COLO829 (cell line): ENCODE results near the gene DDX1.

Source experiments
- DNase-seq: peaks from one replicate; pipeline ENCODE4 v3.0.0; 2012; ENCODE audit warnings: low spot score

The DDX1 gene

GRCh38 chr2:15664273-15665066, 72.8 kb downstream of the DDX1 start:
- no peak for DNase-seq

- no peak for DNase-seq
Observed at GRCh38 chr2:15665067-15665942, 73.6 kb downstream of the DDX1 start.

- no peak for DNase-seq
Observed at GRCh38 chr2:15665943-15666460, 74.3 kb downstream of the DDX1 start.

GRCh38 chr2:15666861-15667808, 75.5 kb downstream of the DDX1 start:
- no peak for DNase-seq

GRCh38 chr2:15667809-15668556, 76.3 kb downstream of the DDX1 start:
- DNase-seq, result no peak

GRCh38 chr2:15668611-15669305, 77.1 kb downstream of the DDX1 start:
- DNase-seq, result no peak

GRCh38 chr2:15669375-15669910, 77.8 kb downstream of the DDX1 start:
- no peak for DNase-seq

GRCh38 chr2:15670469-15670868, 78.8 kb downstream of the DDX1 start:
- DNase-seq, result no peak

GRCh38 chr2:15670981-15671380, 79.3 kb downstream of the DDX1 start:
- no peak for DNase-seq

GRCh38 chr2:15671409-15671808, 79.7 kb downstream of the DDX1 start:
- no peak for DNase-seq

GRCh38 chr2:15671842-15672815, 80.5 kb downstream of the DDX1 start:
- DNase-seq, result no peak

- no peak for DNase-seq
Observed at GRCh38 chr2:15672961-15673918, 81.6 kb downstream of the DDX1 start.

GRCh38 chr2:15673919-15674636, 82.4 kb downstream of the DDX1 start:
- no peak for DNase-seq

GRCh38 chr2:15674637-15675455, 83.2 kb downstream of the DDX1 start:
- no peak for DNase-seq

- DNase-seq, result no peak
Observed at GRCh38 chr2:15675456-15676195, 84.0 kb downstream of the DDX1 start.
